K562 (cell line): ENCODE results near the gene OR4C6.

Source experiments
- CCNT2 ChIP-seq: IDR thresholded peaks from 2 replicates; pipeline ENCODE4 v1.6.1; 2011; ENCODE audit warnings: borderline replicate concordance, low read depth, mild to moderate bottlenecking, moderate library complexity, mixed read lengths, low read length; ENCODE audit not compliant: insufficient read length; ENCODE audit errors: extremely low read depth
- ELF1 ChIP-seq: fragments of 200-800 bp; sonication (Bioruptor generic); IDR thresholded peaks from 2 replicates; pipeline ENCODE4 v1.6.1; 2016; ENCODE audit warnings: missing genetic modification characterization, missing compliant biosample characterization
- EP300 ChIP-seq: IDR thresholded peaks from 2 replicates; pipeline ENCODE4 v1.6.1; 2012; ENCODE audit warnings: low read length, improper control_type of control experiment
- GTF2A2 ChIP-seq: IDR thresholded peaks from 2 replicates; pipeline ENCODE4 v1.6.1; 2016; ENCODE audit warnings: mild to moderate bottlenecking, missing genetic modification characterization, missing compliant biosample characterization
- HDAC8 ChIP-seq: fragments of 450-650 bp; IDR thresholded peaks from 2 replicates; pipeline ENCODE4 v1.6.1; 2016; ENCODE audit warnings: mild to moderate bottlenecking, missing genetic modification characterization, moderate library complexity, missing compliant biosample characterization
- NFIX ChIP-seq: fragments of 250-450 bp; sonication (Bioruptor Pico); IDR thresholded peaks from 2 replicates; pipeline ENCODE4 v1.4.0; 2020; ENCODE audit warnings: low read depth, mild to moderate bottlenecking, moderate library complexity
- POLR2A ChIP-seq: fragments of 450-650 bp; conservative IDR thresholded peaks from 2 replicates; pipeline ENCODE4 v1.6.1; 2016
- RBFOX2 ChIP-seq: fragments of 200-400 bp; formaldehyde crosslinking; IDR thresholded peaks from 2 replicates; pipeline ENCODE4 v1.6.1; 2017; ENCODE audit warnings: low read depth, mild to moderate bottlenecking, low read length, moderate library complexity
- SIX5 ChIP-seq, 2 experiments: IDR thresholded peaks; 2 replicates each; pipeline ENCODE4 v1.6.1; 2011; ENCODE audit warnings: low read length in 2 of 2, borderline replicate concordance in 1 of 2, low read depth in 1 of 2, mild to moderate bottlenecking in 1 of 2, moderate library complexity in 1 of 2; ENCODE audit not compliant: insufficient read depth in 1 of 2
- ZBTB7A ChIP-seq: IDR thresholded peaks from 2 replicates; pipeline ENCODE4 v1.6.1; 2011; ENCODE audit warnings: low read depth, mild to moderate bottlenecking, low read length, moderate library complexity, borderline replicate concordance; ENCODE audit not compliant: control insufficient read depth
- ZNF165 ChIP-seq: fragments of 250-450 bp; sonication (Bioruptor Pico); IDR thresholded peaks from 2 replicates; pipeline ENCODE4 v1.4.0; 2020; ENCODE audit warnings: borderline replicate concordance
- TF ChIP-seq, protein P1 (sequence below), 2 experiments: fragments of 200-800 bp in 1 of 2; sonication (Bioruptor generic) in 1 of 2; sonication (generic) in 1 of 2; formaldehyde crosslinking in 1 of 2; IDR thresholded peaks in 1 of 2; conservative IDR thresholded peaks in 1 of 2; 2 replicates each; pipeline versions ENCODE4 v1.5.0 to v1.6.1; 2016 to 2020; ENCODE audit warnings: missing compliant biosample characterization in 1 of 2, missing genetic modification characterization in 1 of 2, missing genetic modification reagents in 1 of 2

DNA sequence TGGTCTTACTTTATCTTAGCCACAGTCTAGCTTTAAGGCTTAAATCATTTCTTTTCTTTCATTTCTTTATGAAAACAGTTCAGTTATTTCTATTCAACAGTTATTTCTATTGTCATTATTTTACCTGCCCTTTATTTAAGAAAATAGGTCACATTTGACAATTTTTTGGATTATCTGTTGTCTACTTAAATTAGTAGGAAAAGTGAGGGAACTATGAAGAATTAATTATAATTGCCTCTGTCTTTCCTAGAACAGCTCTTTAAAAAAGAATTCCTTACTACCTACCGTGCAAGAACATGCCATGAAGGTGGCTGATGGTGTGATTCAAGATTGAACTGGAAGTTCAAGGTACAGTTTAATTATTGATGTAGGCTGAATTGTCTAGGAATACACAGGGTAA lies at the start of gene OR4C6:
- TF ChIP-seq NFIX (CRISPR knock-in tag) (no peak), SIX5 (IDR thresholded peaks at IDR 0.05; ENCODE audit: borderline replicate concordance in 1 of 2, insufficient read depth in 1 of 2, low read depth in 1 of 2, low read length in 2 of 2) (no peak), CCNT2 (no peak), RBFOX2 (no peak), ZNF165 (CRISPR knock-in tag) (no peak), POLR2A (no peak), GTF2A2 (no peak), HDAC8 (tag) (no peak), EP300 (no peak), ZBTB7A (no peak), ELF1 (tag) (no peak)
- TF ChIP-seq, protein P1, sequence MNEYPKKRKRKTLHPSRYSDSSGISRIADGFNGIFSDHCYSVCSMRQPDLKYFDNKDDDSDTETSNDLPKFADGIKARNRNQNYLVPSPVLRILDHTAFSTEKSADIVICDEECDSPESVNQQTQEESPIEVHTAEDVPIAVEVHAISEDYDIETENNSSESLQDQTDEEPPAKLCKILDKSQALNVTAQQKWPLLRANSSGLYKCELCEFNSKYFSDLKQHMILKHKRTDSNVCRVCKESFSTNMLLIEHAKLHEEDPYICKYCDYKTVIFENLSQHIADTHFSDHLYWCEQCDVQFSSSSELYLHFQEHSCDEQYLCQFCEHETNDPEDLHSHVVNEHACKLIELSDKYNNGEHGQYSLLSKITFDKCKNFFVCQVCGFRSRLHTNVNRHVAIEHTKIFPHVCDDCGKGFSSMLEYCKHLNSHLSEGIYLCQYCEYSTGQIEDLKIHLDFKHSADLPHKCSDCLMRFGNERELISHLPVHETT (CRISPR knock-in tag; conservative IDR thresholded peaks at IDR 0.05 in 1 of 2, IDR thresholded peaks at IDR 0.05 in 1 of 2), result no peak
